Gastrocnemius medialis (tissue), 4 donors: ENCODE measurements around the gene ATF4.

Experiments
- CTCF ChIP-seq, 5 experiments: fragments of 450-650 bp in 3 of 5; fragments of 200-600 bp in 2 of 5; sonication (generic) in 2 of 5; IDR thresholded peaks in 4 of 5; conservative IDR thresholded peaks in 1 of 5; 1 replicate in 4 of 5; 2 replicates in 1 of 5; pipeline ENCODE4 v1.5.1; 2016 to 2019; ENCODE audit warnings: antibody characterized with exemption in 5 of 5, mild to moderate bottlenecking in 3 of 5, moderate library complexity in 3 of 5
- POLR2A ChIP-seq, 2 donors: fragments of 450-650 bp; IDR thresholded peaks; one replicate each; pipeline ENCODE4 v1.6.1; 2017; ENCODE audit warnings: antibody characterized with exemption in 2 of 2, mild to moderate bottlenecking in 2 of 2, moderate library complexity in 2 of 2

DNA sequence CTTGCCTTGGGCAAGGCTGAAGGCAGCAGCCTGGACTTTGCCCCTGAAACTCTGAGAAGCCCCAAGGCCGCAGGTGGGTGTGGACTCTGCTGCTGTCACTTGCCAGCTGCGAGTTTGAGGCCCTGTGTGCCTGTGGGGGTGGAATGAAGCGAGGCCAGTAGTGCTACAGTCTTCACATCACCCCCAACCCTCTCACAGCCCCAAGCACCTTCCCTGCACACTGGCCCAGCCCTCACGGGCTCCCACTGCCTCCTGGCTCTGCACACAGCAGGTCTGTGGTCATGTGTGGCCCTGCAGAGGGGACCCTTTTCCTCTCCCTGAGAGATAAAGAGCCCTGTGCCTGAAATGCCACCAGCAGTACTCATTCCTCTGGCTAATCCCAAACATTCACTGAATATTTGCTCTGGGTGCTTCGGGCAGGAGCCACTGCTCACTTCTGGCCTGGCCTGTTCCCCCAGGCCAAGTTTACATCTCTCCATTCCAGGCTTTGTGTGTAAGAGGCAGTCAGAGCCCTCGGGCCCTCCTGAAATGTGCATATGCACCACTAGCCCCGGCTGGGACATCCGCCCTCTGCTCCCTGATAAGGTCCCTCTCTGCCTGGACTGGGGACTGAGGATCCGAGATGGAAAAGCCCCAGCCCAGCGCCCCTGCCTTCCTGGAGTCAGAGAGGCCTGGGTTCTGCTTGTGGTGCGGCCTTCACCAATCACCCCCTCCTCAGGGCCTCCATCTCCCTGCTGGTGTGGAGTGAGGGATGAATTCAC, 45.8 kb upstream of the ATF4 start:
- TF ChIP-seq CTCF (IDR thresholded peaks at IDR 0.05 in 4 of 5, conservative IDR thresholded peaks at IDR 0.05 in 1 of 5) (no peak), POLR2A (IDR thresholded peaks at IDR 0.05) (no peak)
